ENCODE results near the gene SPTLC1.
"Not testable (repeated sequence)": the region's sequence is repeated elsewhere in the genome, so short reads cannot be mapped to it uniquely, and the experiment has no call there.

Gene SPTLC1

GRCh38 chr9:92140754-92141143 lies 25.5 kb upstream of the SPTLC1 start:
- TF ChIP-seq CTCF (IDR thresholded peaks at IDR 0.05; ENCODE audit: insufficient read depth, low read length, poor library complexity, severe bottlenecking): no peak
- no peaks in the 10 kb centered on the region; the same call in 1 of the 2 replicates for H3K27me3 ChIP-seq (replicated peaks; ENCODE audit: control insufficient read depth, insufficient read depth, low read length)
- no peak for DNase-seq (ENCODE audit: extremely low read depth, insufficient read length)
- H3K36me3 ChIP-seq (ENCODE audit: control insufficient read depth, insufficient read depth, low read length): no peaks in the 10 kb centered on the region
- H3K4me3 ChIP-seq (replicated peaks; ENCODE audit: low read depth, low read length): peak overlapping the region; percentile 13; the same call in 1 of the 2 replicates

GRCh38 chr9:92140074-92140753 lies 25.0 kb upstream of the SPTLC1 start:
- no peaks in the 10 kb centered on the region for H3K36me3 ChIP-seq (ENCODE audit: control insufficient read depth, insufficient read depth, low read length)
- no peak overlapping the region for H3K4me3 ChIP-seq (replicated peaks; ENCODE audit: low read depth, low read length)
- DNase-seq (ENCODE audit: extremely low read depth, insufficient read length): peak; percentile 71
- peak; percentile 98 for TF ChIP-seq CTCF (IDR thresholded peaks at IDR 0.05; ENCODE audit: insufficient read depth, low read length, poor library complexity, severe bottlenecking)
- no peaks in the 10 kb centered on the region; the same call in 1 of the 2 replicates for H3K27me3 ChIP-seq (replicated peaks; ENCODE audit: control insufficient read depth, insufficient read depth, low read length)

DNA sequence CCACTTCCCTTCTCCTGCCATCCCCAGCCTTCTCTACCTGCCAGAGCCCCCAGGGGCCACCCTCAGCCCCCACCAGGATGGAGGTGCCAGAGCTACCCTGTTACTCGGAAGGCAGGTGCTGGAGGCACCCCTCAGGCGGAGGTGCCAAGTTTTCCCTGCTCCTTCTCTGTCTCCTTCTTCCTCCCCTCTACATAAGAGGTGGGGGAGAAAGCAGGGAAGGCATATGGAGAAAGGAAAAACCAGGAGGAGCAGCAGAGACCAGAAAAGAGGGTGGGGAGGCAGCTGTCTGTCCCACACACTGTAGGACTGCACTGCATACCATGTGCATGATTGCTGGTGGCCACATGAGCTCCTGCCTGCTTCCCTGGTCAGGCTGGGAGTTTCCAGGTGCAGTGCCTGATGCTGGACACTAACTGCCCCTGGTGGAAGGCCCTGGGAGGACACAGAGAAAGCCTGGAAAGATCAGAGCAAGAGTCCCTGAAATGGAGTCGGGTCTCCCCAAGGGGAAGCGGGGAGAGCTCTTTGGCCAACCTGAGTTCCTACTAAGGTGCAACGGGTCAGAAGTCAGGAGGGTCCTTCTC lies 23.8 kb upstream of the SPTLC1 start:
- not testable (repeated sequence) for DNase-seq (ENCODE audit: extremely low read depth, insufficient read length); H3K36me3 ChIP-seq (ENCODE audit: control insufficient read depth, insufficient read depth, low read length); H3K4me3 ChIP-seq (replicated peaks; ENCODE audit: low read depth, low read length); H3K27me3 ChIP-seq (replicated peaks; ENCODE audit: control insufficient read depth, insufficient read depth, low read length)

DNA sequence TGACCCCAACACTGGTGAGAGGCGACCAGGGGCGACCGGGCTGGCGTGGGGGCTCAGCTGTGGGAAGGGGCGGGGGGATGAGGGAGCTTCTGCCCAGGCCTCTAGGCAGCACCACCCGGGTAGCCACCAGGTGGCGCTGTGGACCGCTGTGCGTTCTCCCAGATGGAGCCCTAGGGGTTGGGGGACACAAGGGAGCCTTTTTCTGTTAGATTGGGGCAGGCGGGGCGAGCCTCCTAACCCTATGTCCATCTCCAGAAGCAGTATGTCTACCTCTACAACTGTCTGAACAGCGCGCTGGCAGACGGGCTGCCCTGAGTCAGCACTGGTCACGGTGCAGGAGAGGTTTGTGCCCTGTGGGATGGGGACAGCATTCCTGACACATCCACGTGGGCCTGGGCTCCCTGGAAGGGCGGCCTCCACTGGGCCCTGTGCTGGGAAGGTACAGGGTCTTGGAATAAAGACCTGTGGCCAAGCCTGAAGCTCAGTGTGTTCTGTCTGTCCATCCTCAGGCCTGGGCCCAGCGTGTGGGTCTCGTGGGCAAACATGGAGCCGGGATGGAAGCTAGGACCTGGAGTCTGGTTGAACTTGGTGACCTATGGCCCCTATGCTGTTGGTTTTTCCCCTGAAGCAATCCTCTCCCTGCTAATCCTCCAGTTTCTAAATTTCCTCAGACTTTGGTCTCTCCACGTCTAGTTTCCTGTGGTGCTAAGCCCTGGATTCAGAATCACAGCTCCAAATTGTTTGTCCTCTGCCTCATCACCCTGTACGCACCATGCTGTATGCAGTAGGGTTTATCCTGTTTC lies 23.1 kb upstream of the SPTLC1 start:
- peak; percentile 42 for DNase-seq (ENCODE audit: extremely low read depth, insufficient read length)
- Histone ChIP-seq H3K27me3 (replicated peaks; ENCODE audit: control insufficient read depth, insufficient read depth, low read length) (no peaks in the 10 kb centered on the region; the same call in 1 of the 2 replicates), H3K36me3 (ENCODE audit: control insufficient read depth, insufficient read depth, low read length) (no peaks in the 10 kb centered on the region), H3K4me3 (replicated peaks; ENCODE audit: low read depth, low read length) (no peak overlapping the region)
- peak; percentile 91 for TF ChIP-seq CTCF (IDR thresholded peaks at IDR 0.05; ENCODE audit: insufficient read depth, low read length, poor library complexity, severe bottlenecking)

DNA sequence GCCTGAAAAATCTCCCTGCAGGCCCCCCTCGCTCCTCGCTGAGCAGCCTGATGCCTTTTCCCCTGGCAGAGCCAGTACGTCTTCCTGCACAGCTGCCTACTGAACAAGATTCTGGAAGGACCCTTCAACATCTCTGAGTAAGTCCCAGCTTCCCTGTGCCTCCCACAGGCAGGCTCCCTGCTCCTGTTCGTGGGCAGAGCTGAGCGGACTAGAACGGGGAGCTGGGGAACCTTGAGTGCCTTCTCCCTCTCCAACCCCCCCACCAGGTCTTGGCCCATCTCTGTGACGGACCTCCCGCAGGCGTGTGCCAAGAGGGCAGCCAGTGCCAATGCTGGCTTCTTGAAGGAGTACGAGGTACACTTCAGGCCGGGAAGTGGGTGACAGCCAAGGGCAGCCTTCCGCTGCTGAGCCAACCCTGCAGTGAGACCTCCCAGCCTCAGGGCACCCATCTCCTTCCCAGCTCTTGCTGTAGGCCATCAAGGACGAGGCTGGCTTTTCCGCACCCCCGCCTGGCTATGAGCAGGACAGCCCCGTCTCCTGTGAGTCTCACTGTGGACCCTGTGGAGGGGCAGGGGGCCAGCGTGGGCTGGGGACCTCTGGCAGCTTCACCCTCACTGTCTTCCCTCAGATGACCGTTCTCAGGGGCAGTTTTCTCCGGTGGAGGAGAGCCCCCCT lies 21.1 kb upstream of the SPTLC1 start:
- DNase-seq (ENCODE audit: extremely low read depth, insufficient read length): no peak
- no peak overlapping the region for H3K4me3 ChIP-seq (replicated peaks; ENCODE audit: low read depth, low read length)
- no peak for TF ChIP-seq CTCF (IDR thresholded peaks at IDR 0.05; ENCODE audit: insufficient read depth, low read length, poor library complexity, severe bottlenecking)
- no peaks in the 10 kb centered on the region for H3K36me3 ChIP-seq (ENCODE audit: control insufficient read depth, insufficient read depth, low read length)
- H3K27me3 ChIP-seq (replicated peaks; ENCODE audit: control insufficient read depth, insufficient read depth, low read length): no peaks in the 10 kb centered on the region; the same call in 1 of the 2 replicates

Measured in GM06990 (cell line).